HG02798 (cell line): Measurements from ENCODE around the gene MOV10.

Source experiments
- ATAC-seq: cut with Tn5 transposase; IDR thresholded peaks from one replicate; pipeline ENCODE4 v1.9.1; 2021; ENCODE audit warnings: mild to moderate bottlenecking; ENCODE audit not compliant: unreplicated experiment, poor library complexity

MOV10 gene

GRCh38 chr1:112673592-112674439 is 643 bp upstream of the MOV10 start:
- no peak for ATAC-seq

- peak; percentile 40 for ATAC-seq
Measured at GRCh38 chr1:112674986-112675727, 698 bp downstream of the MOV10 start.

- no peak for ATAC-seq
Measured at GRCh38 chr1:112675728-112676381, 1.4 kb downstream of the MOV10 start.

- no peak for ATAC-seq
Measured at GRCh38 chr1:112676543-112676942, 2.1 kb downstream of the MOV10 start.

DNA sequence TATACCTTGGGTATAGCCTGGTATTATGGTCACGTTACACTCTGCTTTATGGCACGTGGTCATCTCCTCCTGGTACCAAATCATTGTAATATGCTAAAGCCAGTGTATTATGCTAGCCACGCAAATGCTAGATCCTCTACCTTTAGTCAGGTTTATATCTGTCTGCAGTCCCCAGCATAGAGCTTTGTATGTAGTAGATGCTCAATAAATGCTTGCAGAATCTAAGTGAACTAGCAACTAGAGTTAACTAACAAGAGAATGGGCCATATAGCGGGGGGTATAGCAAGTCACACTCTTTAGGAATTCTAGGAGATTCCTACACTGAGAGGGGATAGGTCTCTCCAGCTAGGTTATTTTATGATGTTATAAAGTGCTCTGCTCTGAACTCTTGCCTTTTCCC is 3.0 kb downstream of the MOV10 start:
- no peak for ATAC-seq

- ATAC-seq = no peak
Measured at GRCh38 chr1:112678605-112679004, 4.1 kb downstream of the MOV10 start.

GRCh38 chr1:112685913-112686312 is 11.5 kb downstream of the MOV10 start:
- no peak for ATAC-seq

DNA sequence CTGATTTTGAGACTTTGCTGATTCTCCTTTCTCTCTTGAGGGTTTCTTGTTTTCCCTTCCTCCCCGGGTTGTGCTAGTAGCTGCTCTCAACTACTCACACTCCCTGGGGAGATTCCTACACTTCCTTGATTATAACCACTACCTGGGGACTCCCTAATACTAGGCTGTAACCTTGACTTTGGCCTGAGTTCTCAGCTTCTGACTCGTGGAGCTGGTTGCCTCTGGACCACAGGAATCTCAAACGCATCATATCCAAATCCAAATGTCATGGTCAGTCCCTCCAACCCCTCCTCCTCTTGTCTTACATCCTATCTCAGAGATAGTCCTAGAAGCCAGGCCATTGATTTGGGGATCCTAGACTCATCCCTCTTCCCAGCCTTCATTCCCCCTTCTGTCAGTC is 12.0 kb downstream of the MOV10 start:
- ATAC-seq = no peak

DNA sequence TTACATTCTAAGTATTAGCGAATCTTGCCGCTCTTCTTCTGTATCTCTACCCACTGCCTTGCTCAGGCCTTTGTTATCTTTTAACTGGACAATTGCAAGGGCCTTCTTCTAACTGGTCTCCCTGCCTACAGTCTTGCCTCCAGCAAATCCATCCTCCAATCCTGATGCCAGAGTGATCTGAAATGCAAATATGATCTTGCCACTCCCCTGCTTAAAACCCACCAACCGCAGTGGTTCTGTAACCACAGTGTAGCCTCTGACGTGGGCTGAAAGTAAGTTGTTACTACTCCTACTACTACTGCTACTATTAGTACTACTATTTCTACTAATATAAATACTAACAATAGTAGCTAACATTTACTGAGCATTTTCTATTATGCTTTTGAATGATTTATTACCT is 12.4 kb downstream of the MOV10 start:
- ATAC-seq = no peak

DNA sequence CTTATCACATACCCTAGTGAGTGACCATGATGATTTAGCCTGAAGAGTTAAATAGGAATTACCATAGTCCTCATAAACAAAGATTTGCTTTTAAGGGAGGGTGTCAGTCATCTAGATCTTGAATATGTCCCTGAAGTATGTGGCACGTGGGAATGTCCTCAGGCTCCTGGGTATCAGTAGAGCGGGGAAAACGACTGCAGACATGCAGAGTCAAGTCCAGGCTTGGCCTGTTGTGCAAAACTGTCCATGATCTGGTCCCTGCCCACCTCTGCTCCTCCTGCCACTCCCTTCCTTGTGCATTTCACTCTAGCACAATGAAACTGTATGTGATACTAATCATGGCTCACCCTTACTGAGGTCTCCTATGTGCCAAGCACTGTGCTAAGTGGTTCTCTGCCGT is 12.9 kb downstream of the MOV10 start:
- no peak for ATAC-seq

DNA sequence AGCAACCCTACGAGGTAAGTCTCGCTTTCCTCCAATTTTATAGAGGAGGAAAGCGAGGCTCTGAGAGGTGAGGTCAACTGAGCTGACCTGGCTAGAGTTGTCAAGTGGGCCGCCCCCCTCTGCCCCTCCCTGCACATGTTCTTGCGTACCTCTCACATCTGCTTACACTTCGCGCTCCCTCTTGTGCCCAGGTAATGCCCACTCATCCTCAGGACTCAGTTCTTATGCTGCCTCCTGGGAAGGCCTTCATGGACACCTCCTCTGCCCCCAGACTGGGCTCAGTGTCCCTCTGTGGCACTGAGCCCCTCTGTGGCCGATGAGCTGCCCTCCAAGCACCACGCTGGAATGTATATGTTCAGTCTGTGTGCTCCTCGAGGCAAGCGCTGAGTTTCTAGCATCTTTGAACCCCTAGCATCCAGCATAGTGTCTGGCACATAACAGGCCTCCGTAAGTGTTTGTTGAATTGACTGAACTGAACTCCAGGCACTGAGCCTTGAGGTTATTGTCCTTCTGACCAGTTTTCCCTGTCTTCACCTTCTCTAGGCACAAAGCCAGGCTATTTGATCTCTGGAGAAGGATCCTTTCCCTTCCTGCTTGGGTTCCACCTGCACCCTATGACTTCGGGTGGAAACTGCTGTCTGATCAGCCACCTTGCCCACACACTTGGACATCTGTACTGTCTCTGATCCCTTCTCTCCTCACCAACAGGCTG is 13.5 kb downstream of the MOV10 start:
- ATAC-seq = no peak

DNA sequence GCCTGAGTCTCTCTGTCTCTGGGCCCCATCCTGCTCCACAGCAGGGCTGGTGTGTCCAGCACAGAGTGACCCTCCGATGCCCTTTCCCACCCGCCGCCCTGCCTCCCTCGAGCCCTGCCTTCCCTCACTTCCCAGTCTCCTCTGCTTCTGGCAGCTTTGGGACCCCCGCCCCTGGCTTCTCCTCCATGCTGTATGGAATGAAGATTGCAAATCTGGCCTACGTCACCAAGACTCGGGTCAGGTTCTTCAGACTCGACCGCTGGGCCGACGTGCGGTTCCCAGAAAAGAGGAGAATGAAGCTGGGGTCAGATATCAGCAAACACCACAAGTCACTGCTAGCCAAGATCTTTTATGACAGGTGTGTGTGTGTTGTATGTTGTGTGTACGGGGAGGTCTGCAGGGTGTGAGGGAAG is 14.3 kb downstream of the MOV10 start:
- no peak for ATAC-seq

DNA sequence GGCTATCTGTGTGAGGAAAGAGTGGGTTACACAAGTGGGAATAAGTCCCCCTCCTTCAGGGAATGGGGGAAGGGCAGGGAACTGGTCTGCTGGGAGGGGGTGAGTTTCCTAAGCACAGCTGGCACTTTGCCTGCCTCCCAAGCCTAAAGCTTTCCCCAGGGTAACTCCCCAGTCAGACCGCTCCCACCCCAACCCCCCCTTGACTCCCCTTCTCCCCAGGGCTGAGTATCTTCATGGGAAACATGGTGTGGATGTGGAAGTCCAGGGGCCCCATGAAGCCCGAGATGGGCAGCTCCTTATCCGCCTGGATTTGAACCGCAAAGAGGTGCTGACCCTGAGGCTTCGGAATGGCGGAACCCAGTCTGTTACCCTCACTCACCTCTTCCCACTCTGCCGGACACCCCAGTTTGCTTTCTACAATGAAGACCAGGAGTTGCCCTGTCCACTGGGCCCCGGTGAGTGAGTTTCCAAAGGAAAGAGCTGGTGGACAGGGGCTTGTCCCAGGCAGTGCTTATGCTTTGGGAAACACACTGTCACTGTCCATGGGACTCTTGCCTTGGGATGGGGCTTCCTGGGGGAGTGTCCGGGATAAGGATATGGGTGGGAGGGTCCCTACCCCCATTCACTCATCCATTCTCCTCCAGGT is 14.9 kb downstream of the MOV10 start:
- ATAC-seq = no peak

- no peak for ATAC-seq
Measured at GRCh38 chr1:112689842-112690237, 15.4 kb downstream of the MOV10 start.

DNA sequence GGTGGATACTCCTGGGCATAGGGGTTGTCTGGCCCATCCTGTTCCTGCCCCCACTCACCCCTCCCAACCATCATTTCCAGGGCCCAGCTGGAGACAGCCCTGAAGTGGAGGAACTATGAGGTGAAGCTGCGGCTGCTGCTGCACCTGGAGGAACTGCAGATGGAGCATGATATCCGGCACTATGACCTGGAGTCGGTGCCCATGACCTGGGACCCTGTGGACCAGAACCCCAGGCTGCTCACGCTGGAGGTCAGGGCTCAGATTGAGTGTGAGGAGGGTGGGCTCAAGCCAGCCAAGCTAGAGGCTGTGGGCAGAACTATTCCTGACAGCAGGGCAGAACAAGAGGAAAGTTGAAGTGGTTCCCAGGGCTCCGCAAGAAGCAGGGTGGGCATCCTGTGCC is 18.2 kb downstream of the MOV10 start:
- no peak for ATAC-seq

- no peak for ATAC-seq
Measured at GRCh38 chr1:112693821-112694220, 19.4 kb downstream of the MOV10 start.

DNA sequence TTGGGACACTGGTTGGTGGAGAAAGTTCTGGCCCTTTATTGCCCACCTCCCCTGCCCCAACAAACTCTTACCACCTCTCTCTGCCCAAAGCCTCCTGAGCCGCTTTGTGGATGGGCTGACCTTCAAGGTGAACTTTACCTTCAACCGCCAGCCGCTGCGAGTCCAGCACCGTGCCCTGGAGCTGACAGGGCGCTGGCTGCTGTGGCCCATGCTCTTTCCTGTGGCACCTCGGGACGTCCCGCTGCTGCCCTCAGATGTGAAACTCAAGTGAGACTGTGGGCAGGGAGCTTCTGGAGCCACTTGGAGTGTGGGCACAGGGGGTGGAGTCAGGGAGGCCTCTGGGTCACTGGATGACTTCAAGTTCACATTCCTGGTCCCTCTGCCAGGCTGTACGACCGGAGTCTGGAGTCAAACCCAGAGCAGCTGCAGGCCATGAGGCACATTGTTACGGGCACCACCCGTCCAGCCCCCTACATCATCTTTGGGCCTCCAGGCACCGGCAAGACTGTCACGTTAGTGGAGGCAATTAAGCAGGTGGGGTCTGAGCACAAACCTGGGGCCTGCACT is 20.0 kb downstream of the MOV10 start:
- no peak for ATAC-seq

DNA sequence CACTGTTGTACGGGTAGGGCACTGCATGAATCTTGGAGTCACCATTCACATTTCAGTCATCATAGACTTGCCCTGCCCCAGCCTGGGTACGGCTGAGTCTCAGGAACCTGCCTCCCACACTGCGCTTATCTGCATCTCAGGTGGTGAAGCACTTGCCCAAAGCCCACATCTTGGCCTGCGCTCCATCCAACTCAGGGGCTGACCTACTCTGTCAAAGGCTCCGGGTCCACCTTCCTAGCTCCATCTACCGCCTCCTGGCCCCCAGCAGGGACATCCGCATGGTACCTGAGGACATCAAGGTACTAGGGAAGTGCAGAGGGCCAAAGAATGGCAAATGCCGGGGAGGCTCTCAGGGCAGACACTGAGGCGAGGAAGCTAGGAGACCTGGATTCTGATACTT is 20.8 kb downstream of the MOV10 start:
- no peak for ATAC-seq

DNA sequence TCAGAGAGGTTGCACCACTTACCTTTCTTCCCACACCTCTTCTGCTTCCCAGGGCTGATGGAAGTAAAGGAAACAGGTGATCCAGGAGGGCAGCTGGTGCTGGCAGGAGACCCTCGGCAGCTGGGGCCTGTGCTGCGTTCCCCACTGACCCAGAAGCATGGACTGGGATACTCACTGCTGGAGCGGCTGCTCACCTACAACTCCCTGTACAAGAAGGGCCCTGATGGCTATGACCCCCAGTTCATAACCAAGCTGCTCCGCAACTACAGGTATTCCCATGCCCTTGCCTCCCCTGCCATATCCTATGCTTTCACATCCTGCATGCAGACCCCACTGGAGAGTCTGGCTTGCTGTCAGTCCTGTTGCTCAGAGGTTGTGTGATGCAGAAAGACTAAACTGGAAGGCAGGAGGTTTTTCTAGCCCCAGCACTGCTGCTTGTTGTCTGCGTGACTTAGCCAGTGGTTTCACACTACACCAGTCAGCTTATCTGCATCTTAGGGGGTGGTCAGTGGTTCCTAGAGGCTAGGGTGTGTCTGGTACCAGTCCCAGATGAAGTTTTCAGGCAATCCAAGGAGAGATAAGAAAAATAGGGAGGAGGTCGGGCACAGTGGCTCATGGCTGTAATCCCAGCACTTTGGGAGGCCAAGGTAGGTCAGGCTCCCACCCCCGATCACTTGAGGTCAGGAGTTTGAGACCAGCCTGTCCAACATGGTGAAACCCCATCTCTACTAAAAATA is 22.3 kb downstream of the MOV10 start:
- no peak for ATAC-seq
